ENCODE results near the gene FXYD2. TPM values are rescaled to one million over a fixed set of nuclear protein-coding genes. Genes with fewer than 3 reads are reported as not detected.

FXYD2 gene
- total RNA-seq, 1 donor from 2014 or later, result 1.5 TPM

- DNase-seq, result no peak
These were observed 33.3 kb upstream of the FXYD2 start for GRCh38 chr11:117857734-117858414.

GRCh38 chr11:117855912-117856651, 31.5 kb upstream of the FXYD2 start:
- no peak for DNase-seq

- no peak for DNase-seq
These were observed 30.8 kb upstream of the FXYD2 start for GRCh38 chr11:117855186-117855845.

GRCh38 chr11:117852309-117852708, 27.8 kb upstream of the FXYD2 start:
- DNase-seq, result no peak

- DNase-seq, result peak; percentile 8
These were observed 27.3 kb upstream of the FXYD2 start for GRCh38 chr11:117851852-117852251.

- peak; percentile 73 for DNase-seq
These were observed 26.6 kb upstream of the FXYD2 start for GRCh38 chr11:117851106-117851505.

- DNase-seq, result no peak
These were observed 25.4 kb upstream of the FXYD2 start for GRCh38 chr11:117849781-117850414.

- peak; percentile 37 for DNase-seq
These were observed 19.3 kb upstream of the FXYD2 start for GRCh38 chr11:117843666-117844484.

GRCh38 chr11:117842131-117842941, 17.8 kb upstream of the FXYD2 start:
- DNase-seq, result no peak

GRCh38 chr11:117841551-117842031, 17.0 kb upstream of the FXYD2 start:
- no peak for DNase-seq

- DNase-seq, result no peak
These were observed 16.5 kb upstream of the FXYD2 start for GRCh38 chr11:117840881-117841550.

GRCh38 chr11:117839936-117840813, 15.6 kb upstream of the FXYD2 start:
- DNase-seq, result no peak

GRCh38 chr11:117839380-117839881, 14.9 kb upstream of the FXYD2 start:
- no peak for DNase-seq

- DNase-seq, result no peak
These were observed 14.4 kb upstream of the FXYD2 start for GRCh38 chr11:117838901-117839300.

- DNase-seq, result no peak
These were observed 13.2 kb upstream of the FXYD2 start for GRCh38 chr11:117837791-117838190.

GRCh38 chr11:117837070-117837776, 12.7 kb upstream of the FXYD2 start:
- no peak for DNase-seq

- DNase-seq, result no peak
These were observed 11.8 kb upstream of the FXYD2 start for GRCh38 chr11:117836077-117836960.
